ENCODE data around the gene CFD.

GRCh38 chr19:898663-899062 is 39.2 kb downstream of the CFD start:
- TF ChIP-seq CTCF (IDR thresholded peaks at IDR 0.05) (no peak), POLR2A (IDR thresholded peaks at IDR 0.05) (no peak)

All from esophagus squamous epithelium (tissue), 4 donors.